Stimulated activated CD8-positive, alpha-beta memory T cell treated with anti-CD3 and anti-CD28 coated beads, Interleukin-4, amount 100 ng/mL, for 48 hours (primary cell): ENCODE results near the gene TRIM14.

Experiments used
- DNase-seq: peaks from one replicate; pipeline ENCODE4 v3.0.0-alpha.2; 2020

TRIM14 gene

GRCh38 chr9:98118640-98119601 is at the start of gene TRIM14:
TSS of gene TRIM14 (minus strand) at chr9:98119222. CDS start at chr9:98119188, 34 bp downstream.
- DNase-seq, result peak; percentile 78

DNA sequence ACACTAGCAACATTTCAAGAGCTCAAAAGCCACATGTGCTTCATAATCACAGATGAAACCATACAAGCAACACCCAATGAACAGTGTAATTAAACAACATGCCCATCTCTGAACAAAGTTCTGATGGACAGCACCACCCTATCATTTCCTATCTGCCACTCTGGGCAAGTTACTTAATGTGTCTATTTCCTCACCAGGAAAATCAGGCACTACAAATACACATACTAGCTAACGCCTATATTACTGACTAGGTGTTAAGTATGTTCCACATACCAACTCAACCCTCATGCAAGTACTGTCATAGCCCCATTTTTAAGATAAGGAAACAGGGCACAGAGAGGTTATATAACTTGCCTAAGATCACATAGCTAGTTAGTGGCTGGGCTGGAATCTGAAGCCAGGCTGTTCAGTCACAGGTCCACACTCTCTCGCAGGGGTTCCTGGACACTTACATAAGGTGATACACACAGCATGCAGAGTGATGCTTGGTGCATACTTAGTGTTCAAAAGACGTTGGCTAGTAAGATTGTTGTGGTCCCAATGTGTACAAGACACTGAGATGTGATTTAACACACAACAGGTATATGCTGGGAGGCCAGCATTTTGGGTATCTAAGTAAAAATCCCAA is 49.2 kb upstream of the TRIM14 start:
- no peak for DNase-seq

DNA sequence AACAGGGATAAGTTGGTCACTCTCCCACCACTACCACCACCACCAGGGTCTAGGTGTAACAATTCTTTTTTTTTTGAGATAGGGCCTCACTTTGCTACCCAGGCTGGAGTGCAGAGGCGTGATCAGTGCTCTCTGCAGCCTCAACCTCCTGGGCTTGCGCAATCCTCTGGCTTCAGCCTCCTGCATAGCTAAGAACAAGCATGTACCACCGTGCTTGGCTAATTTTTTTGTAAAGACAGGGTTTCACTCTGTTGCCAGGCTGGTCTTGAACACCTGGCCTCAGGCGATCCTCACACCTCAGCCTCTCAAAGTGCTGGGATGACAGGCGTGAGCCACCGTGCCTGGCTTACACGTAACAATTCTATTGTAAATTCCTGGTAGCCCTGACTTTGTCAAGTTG is 45.9 kb upstream of the TRIM14 start:
- no peak for DNase-seq

GRCh38 chr9:98162613-98163012 is 43.6 kb upstream of the TRIM14 start:
- DNase-seq, result no peak

DNA sequence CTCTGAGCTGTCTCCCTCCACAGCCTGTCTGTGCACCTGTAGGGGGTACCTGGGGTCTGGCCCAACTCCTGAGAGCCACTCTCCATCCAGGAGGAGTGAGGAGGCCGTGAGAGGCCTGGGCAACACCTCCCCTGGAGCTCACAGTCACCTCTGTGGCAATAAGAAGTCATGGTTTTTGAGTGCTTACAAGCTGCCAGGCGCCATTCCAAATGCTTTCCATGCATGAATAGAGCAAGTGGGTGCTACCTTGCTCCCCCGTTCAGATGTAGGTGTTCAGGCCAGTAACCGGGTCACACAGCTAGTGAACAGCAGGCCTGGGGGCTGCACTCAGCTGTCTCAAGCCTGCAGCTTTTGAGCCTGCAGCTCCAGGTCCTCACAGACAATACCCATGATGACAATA is 42.8 kb upstream of the TRIM14 start:
- DNase-seq, result no peak

GRCh38 chr9:98159790-98160189 is 40.8 kb upstream of the TRIM14 start:
- DNase-seq, result no peak

GRCh38 chr9:98159301-98159700 is 40.3 kb upstream of the TRIM14 start:
- no peak for DNase-seq

- no peak for DNase-seq
Observed at GRCh38 chr9:98158071-98158831, 39.2 kb upstream of the TRIM14 start.

- DNase-seq, result no peak
Observed at GRCh38 chr9:98157372-98157771, 38.4 kb upstream of the TRIM14 start.

GRCh38 chr9:98154678-98155077 is 35.7 kb upstream of the TRIM14 start:
- DNase-seq, result no peak

GRCh38 chr9:98152526-98152925 is 33.5 kb upstream of the TRIM14 start:
- no peak for DNase-seq

DNA sequence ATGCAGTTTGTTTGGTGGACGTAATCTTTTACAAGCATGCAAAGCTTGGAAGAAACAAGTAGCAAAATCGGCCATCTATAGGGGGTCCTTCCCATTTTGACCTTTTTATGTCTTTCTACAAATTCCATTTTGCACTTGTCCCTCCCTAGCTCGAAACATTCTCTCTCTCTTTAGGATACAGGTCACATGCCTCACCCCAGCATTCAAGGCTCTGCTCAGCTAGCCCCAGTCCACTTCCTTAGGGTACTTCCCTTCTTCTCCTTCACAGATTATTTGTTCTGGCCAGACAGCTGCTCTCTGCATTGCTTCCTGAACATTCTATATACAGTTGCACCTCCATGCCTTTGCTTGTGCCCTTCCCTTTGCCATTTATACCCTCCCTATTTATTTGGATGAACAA is 31.7 kb upstream of the TRIM14 start:
- DNase-seq, result no peak

DNA sequence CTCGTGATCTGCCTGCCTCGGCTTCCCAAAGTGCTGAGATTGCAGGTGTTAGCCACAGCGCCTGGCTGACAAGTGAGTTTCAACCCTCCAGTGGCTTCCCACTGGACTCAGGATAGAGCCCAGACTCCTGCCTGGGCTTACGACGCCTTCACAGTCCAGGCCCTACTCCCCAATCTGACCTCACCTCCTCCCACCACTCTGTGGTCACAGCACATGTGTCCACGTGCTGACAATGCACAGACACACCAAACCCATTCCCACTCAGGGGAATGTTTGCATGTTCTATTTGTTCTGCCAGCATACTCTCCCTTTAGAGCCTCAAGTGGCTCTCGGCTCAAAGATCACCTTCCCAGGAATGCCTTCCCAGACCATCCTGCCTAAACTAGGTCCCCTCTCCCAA is 31.1 kb upstream of the TRIM14 start:
- no peak for DNase-seq

- no peak for DNase-seq
Observed at GRCh38 chr9:98149422-98149821, 30.4 kb upstream of the TRIM14 start.

DNA sequence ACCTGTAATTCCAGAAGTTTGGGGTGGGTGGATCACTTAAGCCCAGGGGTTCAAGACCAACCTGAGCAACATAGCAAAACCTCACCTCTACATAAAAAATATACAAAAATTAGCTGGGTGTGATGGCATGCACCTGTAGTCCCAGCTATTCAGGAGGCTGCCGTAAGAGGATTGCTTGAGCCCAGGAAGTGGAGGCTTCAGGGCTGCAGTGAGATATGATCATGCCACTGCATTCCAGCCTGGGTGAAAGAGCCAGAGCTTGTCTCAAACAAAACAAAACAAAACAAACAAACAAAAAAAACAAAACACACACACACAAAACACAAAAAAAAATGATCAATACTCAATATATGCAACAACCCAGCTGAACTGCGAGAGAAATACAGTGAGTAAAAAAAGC is 29.5 kb upstream of the TRIM14 start:
- DNase-seq, result no peak

GRCh38 chr9:98147582-98147981 is 28.6 kb upstream of the TRIM14 start:
- DNase-seq, result no peak

GRCh38 chr9:98146101-98146991 is 27.3 kb upstream of the TRIM14 start:
- DNase-seq, result no peak

- DNase-seq, result no peak
Observed at GRCh38 chr9:98144631-98145030, 25.6 kb upstream of the TRIM14 start.

GRCh38 chr9:98144076-98144475 is 25.1 kb upstream of the TRIM14 start:
- no peak for DNase-seq

DNA sequence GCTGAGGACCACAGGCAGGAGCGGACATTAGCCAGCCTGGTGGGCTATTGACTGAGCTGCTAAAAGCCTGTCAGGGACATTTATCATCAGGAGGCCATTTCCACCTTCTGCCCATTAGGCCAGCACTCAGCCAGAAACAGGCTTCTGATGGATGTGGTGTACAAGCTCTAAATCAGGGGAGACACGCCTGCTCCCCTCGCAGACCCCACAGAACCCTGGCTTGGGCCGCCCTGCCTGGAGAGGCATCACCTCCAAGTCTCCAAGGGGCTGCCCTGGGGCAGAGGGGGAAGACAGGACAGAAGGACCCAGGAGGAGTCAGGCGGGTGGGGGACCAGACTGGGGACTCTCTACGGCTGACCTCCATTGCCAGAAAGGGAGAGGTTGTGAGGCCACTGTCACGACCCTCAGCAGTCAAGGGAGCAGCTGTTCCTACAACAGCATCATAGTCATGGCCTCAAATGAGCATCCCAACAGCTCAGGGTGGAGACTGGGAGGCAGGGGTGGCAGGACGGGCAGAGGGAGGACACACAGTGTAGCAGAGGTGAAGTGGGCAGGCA is 24.0 kb upstream of the TRIM14 start:
- no peak for DNase-seq

DNA sequence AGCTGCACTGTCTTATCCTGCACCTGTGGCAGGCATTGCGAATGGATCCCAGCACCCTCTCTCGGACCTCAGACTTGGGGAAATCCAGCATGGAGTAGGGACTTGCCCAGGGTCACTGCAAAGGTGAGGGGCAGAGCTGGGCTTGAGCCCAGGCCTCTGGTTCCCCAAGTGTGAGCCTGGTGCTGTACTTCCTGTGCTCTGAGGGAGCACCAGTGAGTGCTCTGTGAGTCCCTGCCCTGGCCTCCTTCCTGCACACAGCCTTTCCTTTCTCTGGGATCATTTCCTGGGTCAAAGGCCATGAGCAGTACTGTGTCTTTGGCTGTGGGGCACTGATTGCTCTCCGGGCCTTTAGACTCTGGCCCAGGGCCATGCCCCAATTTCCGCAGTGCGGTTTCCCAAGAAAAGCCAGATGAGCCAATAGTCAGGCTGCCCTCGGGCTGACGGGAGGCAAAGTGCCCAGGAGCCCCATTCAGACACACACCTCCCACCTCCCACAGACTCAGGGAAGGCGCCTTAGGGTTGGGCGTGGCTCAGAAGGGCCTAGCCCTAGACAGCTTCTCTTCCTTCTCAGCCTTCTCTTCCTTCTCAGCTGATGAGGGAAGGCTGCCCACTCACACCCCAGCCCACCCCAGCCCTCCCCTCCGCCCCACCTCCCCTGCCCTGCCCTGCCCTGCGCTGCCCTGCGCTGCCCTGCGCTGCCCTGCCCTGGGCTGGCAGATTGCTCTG is 23.3 kb upstream of the TRIM14 start:
- DNase-seq, result no peak
